ENCODE results near the gene CD34.

The CD34 gene

DNA sequence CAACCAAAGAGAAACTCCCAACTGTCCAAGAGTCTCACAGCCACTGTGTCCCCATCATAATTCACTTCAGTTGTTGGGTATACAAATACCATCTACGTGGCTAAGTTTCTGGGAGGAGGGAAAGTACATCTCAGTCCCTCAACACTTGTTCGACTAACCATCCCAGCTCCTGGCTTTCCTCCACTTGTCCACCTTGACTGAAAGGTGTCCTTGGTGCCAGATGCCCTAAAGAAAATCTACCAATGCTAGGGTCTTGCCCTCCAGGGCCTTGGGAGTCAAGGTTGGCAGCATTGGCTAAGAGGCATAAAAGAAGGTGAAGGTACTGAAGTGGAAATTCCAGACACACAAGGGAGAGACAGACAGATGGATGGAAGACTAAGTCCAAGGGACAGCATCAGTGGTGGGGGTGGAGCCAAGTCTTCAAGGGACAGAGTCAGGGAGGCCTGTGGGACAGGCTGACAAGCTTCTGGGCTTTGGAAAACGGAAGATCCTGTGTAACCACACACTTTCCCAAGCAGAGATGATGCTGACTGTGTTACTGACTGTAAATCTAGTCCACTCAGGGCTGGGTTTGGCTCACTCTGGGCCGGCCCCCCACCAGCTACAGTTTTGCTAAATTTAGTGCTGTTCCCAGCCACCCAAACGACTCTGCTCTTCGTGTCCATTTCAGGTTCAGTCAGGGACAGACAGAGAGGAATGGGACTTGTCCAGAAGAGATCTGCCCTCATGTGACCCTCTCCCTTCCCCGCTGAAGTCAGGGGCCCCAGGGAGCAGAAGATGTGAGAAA lies 60.1 kb downstream of the CD34 start:
- no peak for DNase-seq

DNA sequence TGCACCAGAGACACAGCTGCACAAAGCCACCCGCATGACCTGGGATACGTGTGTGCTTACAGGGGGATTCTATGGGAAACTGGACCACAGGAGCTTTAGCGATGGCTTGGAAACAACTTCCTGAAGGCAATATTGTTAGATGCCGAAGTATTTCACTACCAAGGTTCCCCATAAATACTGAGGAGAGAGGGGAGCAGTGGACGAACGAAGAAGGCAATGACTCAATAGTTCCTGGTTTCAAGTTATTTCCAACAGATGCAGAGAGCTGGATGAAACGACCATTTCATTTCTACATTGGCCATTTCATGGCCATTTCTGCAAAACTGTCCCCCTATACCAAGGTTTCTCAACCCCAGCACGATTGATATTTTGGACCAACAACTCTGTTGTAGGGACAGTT lies 61.3 kb downstream of the CD34 start:
- no peak for DNase-seq

DNA sequence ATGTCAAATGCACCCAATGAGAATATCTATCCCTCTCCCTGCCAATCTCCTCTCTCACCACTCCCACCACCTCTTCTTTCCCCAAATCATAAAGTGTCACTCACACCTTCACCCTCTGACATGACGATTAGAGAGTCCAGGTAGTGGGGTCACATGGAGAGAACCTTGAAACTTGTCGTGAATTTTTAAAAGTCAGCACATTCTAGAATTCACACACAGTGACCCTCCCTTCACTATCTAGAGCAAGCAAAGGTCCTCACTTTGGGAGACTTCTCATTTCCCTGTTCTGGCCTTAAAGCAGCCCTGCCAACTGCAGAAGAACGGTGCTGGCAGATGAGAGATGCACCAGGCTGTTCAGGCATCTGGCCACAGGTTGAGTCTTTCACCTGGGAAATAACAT lies 61.9 kb downstream of the CD34 start:
- no peak for DNase-seq

GRCh38 chr1:207848234-207848633 lies 62.7 kb downstream of the CD34 start:
- no peak for DNase-seq

GRCh38 chr1:207847116-207847515 lies 63.8 kb downstream of the CD34 start:
- DNase-seq: no peak

DNA sequence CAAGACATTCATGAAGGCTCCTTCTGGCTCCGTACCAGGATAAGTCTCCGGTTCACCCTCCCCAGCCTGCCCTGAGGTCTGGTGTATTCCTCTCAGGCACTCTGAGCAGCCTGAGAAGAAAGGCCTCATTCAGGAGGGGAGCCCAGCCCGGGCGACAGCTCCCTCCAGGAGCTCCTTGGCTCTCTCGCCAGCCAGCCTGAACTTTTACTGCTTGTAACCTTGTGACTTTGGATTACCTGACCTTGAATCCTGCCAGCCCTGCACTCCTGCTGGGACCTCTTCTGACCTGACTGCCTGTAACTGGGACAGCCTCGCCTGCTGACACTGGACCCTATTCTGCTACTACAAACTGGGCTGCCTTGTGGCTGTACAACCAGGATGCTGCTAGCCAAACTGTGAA lies 65.8 kb downstream of the CD34 start:
- DNase-seq: no peak

DNA sequence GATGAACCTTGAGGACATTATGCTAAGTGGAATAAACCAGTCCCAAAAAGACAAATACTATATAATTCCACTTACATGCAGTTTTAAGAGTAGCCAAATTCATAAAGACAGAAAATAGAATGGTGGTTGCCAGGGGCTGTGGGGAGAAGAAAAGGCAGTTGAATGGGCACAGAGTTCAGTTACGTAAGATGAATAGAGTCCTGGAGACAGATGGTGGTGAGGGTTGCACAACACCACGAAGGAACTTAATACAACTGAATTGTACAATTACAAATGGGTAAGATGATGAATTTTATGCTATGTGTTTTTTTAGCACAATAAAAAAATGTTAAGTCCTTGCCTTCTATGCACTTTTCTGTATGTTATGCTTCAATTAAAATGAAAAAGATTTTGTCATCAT lies 66.6 kb downstream of the CD34 start:
- DNase-seq: no peak

- DNase-seq: no peak
Observed at GRCh38 chr1:207842506-207842905, 68.4 kb downstream of the CD34 start.

GRCh38 chr1:207841901-207842300 lies 69.0 kb downstream of the CD34 start:
- no peak for DNase-seq

DNA sequence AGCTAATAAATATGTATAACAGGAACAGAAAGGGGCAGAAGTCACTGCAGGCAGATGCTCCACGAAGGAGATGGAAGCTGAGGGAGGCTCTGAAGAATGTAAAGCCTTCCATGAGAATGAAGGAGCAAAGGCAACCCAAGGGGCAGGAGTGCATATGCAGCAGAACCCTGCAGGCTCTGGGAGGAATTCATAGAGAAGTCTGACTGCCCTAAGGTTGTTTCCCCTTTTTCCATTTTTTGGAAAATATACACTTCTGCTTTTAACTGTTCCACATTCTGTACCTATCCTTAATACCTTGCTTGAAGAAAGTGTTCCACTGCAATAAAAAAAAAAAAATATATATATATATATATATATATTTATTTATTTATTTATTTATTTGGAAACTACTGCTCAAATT lies 69.6 kb downstream of the CD34 start:
- no peak for DNase-seq

DNA sequence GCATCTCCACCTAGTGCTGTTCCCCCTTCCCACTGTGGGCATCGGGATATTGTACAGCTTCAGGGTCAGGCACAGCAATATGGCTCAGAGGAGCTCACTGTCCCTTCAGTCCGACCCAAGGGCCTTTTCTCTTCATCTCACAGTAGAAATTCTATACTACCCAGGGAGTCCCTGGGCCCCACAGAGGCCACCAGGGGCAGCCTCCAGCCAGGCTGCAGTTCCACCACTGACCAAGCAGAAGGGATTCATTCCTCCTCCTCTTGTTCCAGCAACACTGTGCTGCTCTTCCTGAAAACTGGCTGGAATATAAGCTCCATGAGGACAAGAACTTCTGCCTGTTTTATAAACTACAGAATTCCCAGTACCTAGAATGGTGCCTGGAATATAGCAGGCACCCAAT lies 70.5 kb downstream of the CD34 start:
- DNase-seq: no peak

DNA sequence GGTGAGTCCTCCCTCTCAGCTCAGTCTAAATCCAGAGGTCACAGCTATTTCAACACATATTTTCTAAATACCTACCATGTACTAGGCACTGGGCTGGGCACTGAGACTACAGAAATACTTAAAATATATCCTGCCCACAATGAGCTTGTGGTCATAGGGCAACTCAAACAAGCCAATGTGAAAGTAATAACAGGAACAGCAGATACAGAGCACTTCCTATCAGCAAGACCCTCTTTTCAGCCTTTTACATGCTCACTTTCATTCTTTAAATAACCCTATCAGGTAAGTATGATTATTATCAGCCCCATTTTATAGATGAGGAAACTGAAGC lies 71.9 kb downstream of the CD34 start:
- no peak for DNase-seq

- no peak for DNase-seq
Observed at GRCh38 chr1:207838156-207839082, 72.5 kb downstream of the CD34 start.

- DNase-seq: no peak
Observed at GRCh38 chr1:207837673-207838072, 73.3 kb downstream of the CD34 start.

- DNase-seq: no peak
Observed at GRCh38 chr1:207836591-207837347, 74.2 kb downstream of the CD34 start.

- DNase-seq: no peak
Observed at GRCh38 chr1:207835958-207836357, 75.0 kb downstream of the CD34 start.

- DNase-seq: no peak
Observed at GRCh38 chr1:207833956-207834660, 76.8 kb downstream of the CD34 start.

GRCh38 chr1:207833381-207833780 lies 77.5 kb downstream of the CD34 start:
- DNase-seq: no peak

DNA sequence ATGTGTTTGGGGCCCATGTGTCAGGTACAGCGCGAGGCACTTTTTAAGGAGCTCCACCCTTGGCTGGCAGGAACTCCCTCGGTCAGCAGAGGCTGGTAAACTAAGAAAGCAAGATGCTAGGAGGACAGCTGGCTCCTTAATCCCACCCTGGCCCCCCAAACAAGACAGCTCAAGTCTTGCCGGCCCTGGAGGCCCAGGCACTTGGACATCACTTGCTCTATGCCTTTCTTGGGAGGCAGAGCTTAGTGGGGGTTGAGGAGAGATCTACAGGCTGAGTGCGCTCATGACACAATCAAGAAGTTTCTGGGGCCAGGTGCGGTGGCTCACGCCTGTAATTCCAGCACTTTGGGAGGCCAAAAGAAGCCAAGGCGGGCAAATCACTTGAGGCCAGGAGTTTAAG lies 78.1 kb downstream of the CD34 start:
- DNase-seq: no peak

DNA sequence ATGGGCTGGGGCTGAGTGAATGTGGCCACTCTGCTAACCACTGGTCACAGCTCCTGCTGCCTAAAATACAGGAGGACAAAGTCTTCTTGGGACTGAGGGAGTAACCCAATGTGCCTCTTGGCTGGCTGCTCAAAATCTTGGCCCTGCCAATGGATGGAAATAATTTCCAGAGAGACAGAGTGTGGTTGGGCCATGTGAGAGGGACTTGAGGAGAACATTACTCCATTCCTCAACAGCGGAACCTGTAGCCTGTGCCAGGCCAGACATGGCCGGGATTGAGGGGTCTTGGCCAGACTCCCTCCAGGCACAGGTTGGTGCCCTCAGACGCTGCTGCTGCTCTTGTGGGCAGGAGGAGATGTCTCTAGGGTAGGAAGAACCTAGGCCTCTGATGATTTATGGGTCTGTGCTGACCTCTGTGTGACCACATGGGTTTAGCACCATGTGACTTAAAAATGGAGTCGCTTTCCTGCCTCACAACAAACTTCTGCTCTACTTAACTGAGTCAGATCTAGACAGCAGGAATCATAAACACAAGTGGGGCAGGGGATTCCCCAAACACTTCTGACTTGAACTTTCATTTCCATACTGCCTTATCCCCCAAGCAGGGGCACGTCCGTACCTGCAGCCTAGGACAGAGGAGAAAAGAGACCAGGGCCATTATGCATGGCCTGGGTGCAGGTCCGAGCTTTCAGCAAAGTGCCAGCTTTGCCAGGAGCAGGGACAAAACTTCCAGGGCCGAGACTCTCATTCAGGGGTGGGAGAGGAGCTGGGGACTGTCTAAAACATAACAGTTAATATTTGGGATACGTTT lies 79.2 kb downstream of the CD34 start:
- DNase-seq: no peak
